SK-N-SH (cell line): ENCODE results near the gene GNAT2. TPM values are rescaled to one million over a fixed set of nuclear protein-coding genes. Genes with fewer than 3 reads are reported as not detected.

Source experiments
- CTCF ChIA-PET: fragments of 300-600, 350-600 bp; formaldehyde crosslinking; extraction: SDS; loops from one replicate; lab custom pipeline; 2021; lab: Yijun Ruan, JAX
- POLR2A ChIA-PET: fragments of 350-600 bp; sonication (Branson Sonifier 250); formaldehyde crosslinking; extraction: SDS; loops from one replicate; lab custom pipeline; 2020; ENCODE audit warnings: antibody characterized with exemption, inconsistent platforms; lab: Yijun Ruan, JAX
- DNase-seq: peaks from one replicate; pipeline ENCODE4 v3.0.0; 2012
- H2AFZ ChIP-seq: fragments of 200-600 bp; sonication (generic); 2 replicates; pipeline ENCODE4 v1.8.1; 2016; ENCODE audit warnings: antibody characterized with exemption, mild to moderate bottlenecking, low read depth
- H3F3A ChIP-seq: fragments of 200-600 bp; sonication (generic); replicated peaks from 2 replicates; pipeline ENCODE3; 2016; ENCODE audit warnings: antibody characterized with exemption, mild to moderate bottlenecking; ENCODE audit not compliant: insufficient read depth
- H3K27ac ChIP-seq, 2 experiments: fragments of 200-500 bp in 1 of 2; fragments of 200-600 bp in 1 of 2; sonication (Bioruptor generic) in 1 of 2; sonication (generic), shearing (Covaris generic) in 1 of 2; 2 replicates each; pipeline versions ENCODE4 v1.5.1 to v1.6.1; 2014 to 2016; ENCODE audit warnings: low read depth in 2 of 2, inconsistent platforms in 1 of 2, low read length in 1 of 2, mild to moderate bottlenecking in 1 of 2, mixed read lengths in 1 of 2
- H3K27me3 ChIP-seq: fragments of 200-600 bp; sonication (generic), shearing (Covaris generic); 2 replicates; pipeline ENCODE4 v1.6.1; 2016; ENCODE audit warnings: mixed run types; ENCODE audit not compliant: insufficient read depth
- H3K36me3 ChIP-seq, 2 experiments: fragments of 200-500 bp in 1 of 2; fragments of 200-600 bp in 1 of 2; sonication (Bioruptor generic) in 1 of 2; sonication (generic) in 1 of 2; replicated peaks in 1 of 2; 2 replicates each; pipeline versions ENCODE3 to v1.5.1; 2014 to 2016; ENCODE audit warnings: low read length in 1 of 2, mild to moderate bottlenecking in 1 of 2; ENCODE audit not compliant: insufficient read depth in 2 of 2, control insufficient read depth in 1 of 2
- H3K4me1 ChIP-seq, 2 experiments: fragments of 200-500 bp in 1 of 2; fragments of 200-600 bp in 1 of 2; sonication (Bioruptor generic) in 1 of 2; sonication (generic), shearing (Covaris generic) in 1 of 2; 2 replicates each; pipeline versions ENCODE4 v1.5.1 to v1.6.1; 2014 to 2016; ENCODE audit warnings: low read depth in 1 of 2, low read length in 1 of 2, mixed run types in 1 of 2; ENCODE audit not compliant: insufficient read depth in 2 of 2, control insufficient read depth in 1 of 2
- H3K4me2 ChIP-seq: fragments of 200-600 bp; sonication (generic), shearing (Covaris generic); 2 replicates; pipeline ENCODE4 v1.6.1; 2017; ENCODE audit warnings: mixed run types
- H3K4me3 ChIP-seq, 2 experiments: fragments of 200-500 bp in 1 of 2; fragments of 200-600 bp in 1 of 2; sonication (Bioruptor generic) in 1 of 2; sonication (generic), shearing (Covaris generic) in 1 of 2; 2 replicates each; pipeline versions ENCODE4 v1.5.1 to v1.8.1; 2014 to 2016; ENCODE audit warnings: low read depth in 2 of 2, inconsistent platforms in 1 of 2, low read length in 1 of 2, mild to moderate bottlenecking in 1 of 2, mixed read lengths in 1 of 2, moderate library complexity in 1 of 2
- H3K79me2 ChIP-seq: fragments of 200-600 bp; sonication (generic); 2 replicates; pipeline ENCODE4 v1.8.1; 2017; ENCODE audit warnings: mild to moderate bottlenecking; ENCODE audit not compliant: insufficient read depth
- H3K9ac ChIP-seq: fragments of 200-600 bp; sonication (generic); 2 replicates; pipeline ENCODE4 v1.6.1; 2017; ENCODE audit warnings: mixed run types
- H3K9me2 ChIP-seq: fragments of 200-600 bp; sonication (generic); 2 replicates; pipeline ENCODE4 v1.6.1; 2017; ENCODE audit warnings: mixed run types
- H3K9me3 ChIP-seq: fragments of 200-600 bp; sonication (generic); 2 replicates; pipeline ENCODE4 v1.6.1; 2017; ENCODE audit warnings: mixed run types, mild to moderate bottlenecking, moderate library complexity
- H4K20me1 ChIP-seq: fragments of 200-600 bp; sonication (generic); 2 replicates; pipeline ENCODE4 v1.6.1; 2017; ENCODE audit warnings: mild to moderate bottlenecking, mixed run types; ENCODE audit not compliant: insufficient read depth
- CTCF ChIP-seq: fragments of 200-600 bp; sonication (generic); IDR thresholded peaks from 2 replicates; pipeline ENCODE4 v1.6.1; 2017; ENCODE audit warnings: antibody characterized with exemption, mild to moderate bottlenecking, moderate library complexity
- EZH2phosphoT487 ChIP-seq: fragments of 200-600 bp; sonication (generic); IDR thresholded peaks from 2 replicates; pipeline ENCODE4 v1.6.1; 2017; ENCODE audit warnings: low read depth, mixed run types, mild to moderate bottlenecking, antibody characterized with exemption, moderate library complexity, borderline replicate concordance
- MXI1 ChIP-seq: IDR thresholded peaks from 2 replicates; pipeline ENCODE4 v1.6.1; 2012; ENCODE audit warnings: mild to moderate bottlenecking, low read depth, low read length, improper control_type of control experiment
- NFIC ChIP-seq: IDR thresholded peaks from 2 replicates; pipeline ENCODE4 v1.4.0; 2012; ENCODE audit warnings: borderline replicate concordance
- RCOR1 ChIP-seq: fragments of 150-350 bp; IDR thresholded peaks from 2 replicates; pipeline ENCODE4 v1.6.1; 2017; ENCODE audit warnings: antibody characterized with exemption, low read length
- REST ChIP-seq: IDR thresholded peaks from 2 replicates; pipeline ENCODE4 v1.6.1; 2012; ENCODE audit warnings: mild to moderate bottlenecking, low read depth, low read length, moderate library complexity
- RFX5 ChIP-seq: IDR thresholded peaks from 2 replicates; pipeline ENCODE4 v1.6.1; 2012; ENCODE audit warnings: mild to moderate bottlenecking, improper control_type of control experiment, low read length
- RXRA ChIP-seq: IDR thresholded peaks from 2 replicates; pipeline ENCODE4 v1.4.0; 2012; ENCODE audit warnings: low read depth, mild to moderate bottlenecking, borderline replicate concordance
- SIN3A ChIP-seq: IDR thresholded peaks from 2 replicates; pipeline ENCODE4 v1.6.1; 2012; ENCODE audit warnings: low read depth, mild to moderate bottlenecking, low read length, moderate library complexity, borderline replicate concordance
- TCF12 ChIP-seq: IDR thresholded peaks from 2 replicates; pipeline ENCODE4 v1.4.0; 2012
- USF1 ChIP-seq: IDR thresholded peaks from 2 replicates; pipeline ENCODE4 v1.4.0; 2012; ENCODE audit warnings: low read depth, borderline replicate concordance
- ZBTB33 ChIP-seq: IDR thresholded peaks from 2 replicates; pipeline ENCODE4 v1.4.0; 2012; ENCODE audit warnings: low read depth, borderline replicate concordance
- WGBS: methylation state at CpG from one replicate; pipeline ENCODE4 v1.1.6; 2017; ENCODE audit warnings: low lambda C conversion rate; 5-methylcytosine and 5-hydroxymethylcytosine counted together
- polyA plus RNA-seq, 3 experiments: library from polyadenylated mRNA; depleted of rRNA; stranded (reverse); fragments of >200 nt; gene quantifications; 2 replicates each; pipeline ENCODE4 v1.2.3, GENCODE V29; 2012
- TF ChIP-seq, protein P1 (sequence below): fragments of 150-350 bp; IDR thresholded peaks from 2 replicates; pipeline ENCODE4 v1.6.1; 2017; ENCODE audit warnings: antibody characterized with exemption, low read length, low read depth, borderline replicate concordance
- TF ChIP-seq, protein P2 (sequence below): IDR thresholded peaks from 2 replicates; pipeline ENCODE4 v1.4.0; 2012; ENCODE audit warnings: low read depth

Gene GNAT2
- polyA plus RNA-seq, 1 of the 3 experiments (the other 2 are of a cell fraction) = 0.16 TPM

- TF ChIP-seq REST = no peak
Measured at GRCh38 chr1:109622895-109623294, 3.5 kb upstream of the GNAT2 start (continued).

DNA sequence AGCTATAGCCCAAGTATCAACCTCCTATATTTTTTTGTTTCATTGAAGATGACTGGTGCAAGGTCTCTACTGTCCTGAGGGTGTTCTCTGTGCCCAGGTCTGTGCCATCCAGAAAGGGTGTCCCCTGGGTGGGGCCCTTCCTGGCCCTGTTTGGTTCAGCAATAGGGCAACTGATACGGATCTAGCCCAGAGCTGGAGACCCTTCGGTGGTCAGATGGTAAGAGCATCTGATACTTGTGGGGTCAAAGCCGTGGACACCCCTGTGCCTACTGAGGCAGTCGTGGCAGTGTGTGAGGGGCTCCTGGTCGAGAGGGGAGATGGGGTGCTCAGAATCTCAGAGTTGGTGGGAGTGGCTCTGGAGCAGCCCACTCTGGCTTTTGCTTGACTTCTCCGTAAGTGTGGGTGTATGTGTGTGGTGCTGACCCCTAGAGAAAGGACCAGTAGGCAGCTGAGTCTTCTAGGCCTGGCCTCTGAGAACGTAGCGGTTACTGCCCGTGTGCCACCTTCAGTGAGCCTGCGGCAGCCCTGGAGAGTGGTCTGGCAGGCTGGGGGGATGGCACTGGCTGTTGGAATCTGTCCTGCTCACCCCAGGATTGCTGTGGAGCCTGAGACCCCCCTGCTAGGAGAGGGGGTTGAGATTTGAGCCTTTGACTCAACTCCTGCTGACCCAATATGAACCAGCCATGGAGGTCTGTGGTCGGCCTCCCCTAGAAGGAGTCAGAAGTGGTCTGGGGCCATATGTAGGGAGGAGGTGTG is 2.9 kb upstream of the GNAT2 start:
- POLR2A ChIA-PET = interaction anchor here (2.9 kb wide), 1 partner anchor 74 kb away, joined by 16 read pairs; the partner anchor contains the start of gene GNAI3
- DNase-seq = no peak
- Histone ChIP-seq H3F3A (peaks cover 8% of the 10 kb centered on the region), H4K20me1 (peaks cover 52% of the 10 kb centered on the region), H3K9me2 (no peaks in the 10 kb centered on the region), H3K4me2 (peak overlapping the region; percentile 97), H3K9me3 (no peaks in the 10 kb centered on the region), H3K27ac (no peak overlapping the region; a peak in 1 of 4 replicates), H3K4me1 (peaks cover 24 to 57% of the 10 kb centered on the region in 2 experiments; a peak in 3 of 4 replicates), H2AFZ (no peak overlapping the region), H3K9ac (peak overlapping the region; percentile 99), H3K4me3 (peak overlapping the region; percentile 85 to 98), H3K36me3 (peaks cover 0 to 10% of the 10 kb centered on the region in 2 experiments), H3K79me2 (peaks cover 57% of the 10 kb centered on the region), H3K27me3 (no peaks in the 10 kb centered on the region)
- 74% methylated on average over 4 of the region's 11 CpGs for WGBS
- no peak for TF ChIP-seq SIN3A
- TF ChIP-seq NFIC = no peak
- TF ChIP-seq MXI1 = no peak
- TF ChIP-seq RXRA = no peak
- no peak for TF ChIP-seq USF1
- TF ChIP-seq, protein P1, sequence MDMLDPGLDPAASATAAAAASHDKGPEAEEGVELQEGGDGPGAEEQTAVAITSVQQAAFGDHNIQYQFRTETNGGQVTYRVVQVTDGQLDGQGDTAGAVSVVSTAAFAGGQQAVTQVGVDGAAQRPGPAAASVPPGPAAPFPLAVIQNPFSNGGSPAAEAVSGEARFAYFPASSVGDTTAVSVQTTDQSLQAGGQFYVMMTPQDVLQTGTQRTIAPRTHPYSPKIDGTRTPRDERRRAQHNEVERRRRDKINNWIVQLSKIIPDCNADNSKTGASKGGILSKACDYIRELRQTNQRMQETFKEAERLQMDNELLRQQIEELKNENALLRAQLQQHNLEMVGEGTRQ = no peak
- TF ChIP-seq ZBTB33 = no peak
- TF ChIP-seq TCF12 = no peak
- no peak for TF ChIP-seq EZH2phosphoT487
- TF ChIP-seq RCOR1 = no peak
- TF ChIP-seq RFX5 = no peak
- no peak for TF ChIP-seq REST
- TF ChIP-seq, protein P2, sequence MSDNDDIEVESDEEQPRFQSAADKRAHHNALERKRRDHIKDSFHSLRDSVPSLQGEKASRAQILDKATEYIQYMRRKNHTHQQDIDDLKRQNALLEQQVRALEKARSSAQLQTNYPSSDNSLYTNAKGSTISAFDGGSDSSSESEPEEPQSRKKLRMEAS = no peak
- no peak for TF ChIP-seq CTCF
- CTCF ChIA-PET = interaction anchor here (1.9 to 11.9 kb wide), 2 partner anchors 18 to 27 kb away, joined by 8 to 114 read pairs; no protein-coding TSS in a partner anchor
